OCI-LY1 (cell line): ENCODE measurements around the gene DHRSX.

ENCODE experiments used
- EZH2 ChIP-seq: fragments of 200-600 bp; sonication (generic), shearing (Covaris generic); IDR thresholded peaks from 2 replicates; pipeline ENCODE4 v1.8.0; 2017; ENCODE audit warnings: borderline replicate concordance, mixed run types, mild to moderate bottlenecking, antibody characterized with exemption, low read length, moderate library complexity, mixed read lengths
- TF ChIP-seq, protein P1 (sequence below): fragments of 200-600 bp; sonication (generic), shearing (Covaris generic); IDR thresholded peaks from 2 replicates; pipeline ENCODE4 v1.5.1; 2017; ENCODE audit warnings: mild to moderate bottlenecking, antibody characterized with exemption, low read length, moderate library complexity, mixed read lengths

DNA sequence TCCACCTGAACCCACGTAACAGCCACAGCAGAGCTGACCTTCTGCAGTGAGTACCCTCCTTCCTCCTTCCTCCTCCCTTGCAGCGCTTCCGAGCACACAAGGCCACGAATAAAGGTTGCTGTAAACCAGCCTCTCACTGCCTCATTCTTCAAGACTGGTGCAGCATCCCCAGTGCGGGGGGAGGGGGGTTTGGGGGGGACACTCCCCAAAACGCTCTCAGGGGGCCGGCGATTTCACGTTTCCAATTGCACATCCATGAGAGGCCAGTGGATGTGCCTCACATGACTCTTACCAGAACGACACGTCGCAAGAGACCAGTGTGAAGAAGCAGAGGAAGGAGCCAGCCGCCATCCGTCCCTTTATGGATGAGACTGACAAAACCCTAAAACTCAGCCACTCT, 5.2 kb downstream of the DHRSX start:
- TF ChIP-seq, protein P1, sequence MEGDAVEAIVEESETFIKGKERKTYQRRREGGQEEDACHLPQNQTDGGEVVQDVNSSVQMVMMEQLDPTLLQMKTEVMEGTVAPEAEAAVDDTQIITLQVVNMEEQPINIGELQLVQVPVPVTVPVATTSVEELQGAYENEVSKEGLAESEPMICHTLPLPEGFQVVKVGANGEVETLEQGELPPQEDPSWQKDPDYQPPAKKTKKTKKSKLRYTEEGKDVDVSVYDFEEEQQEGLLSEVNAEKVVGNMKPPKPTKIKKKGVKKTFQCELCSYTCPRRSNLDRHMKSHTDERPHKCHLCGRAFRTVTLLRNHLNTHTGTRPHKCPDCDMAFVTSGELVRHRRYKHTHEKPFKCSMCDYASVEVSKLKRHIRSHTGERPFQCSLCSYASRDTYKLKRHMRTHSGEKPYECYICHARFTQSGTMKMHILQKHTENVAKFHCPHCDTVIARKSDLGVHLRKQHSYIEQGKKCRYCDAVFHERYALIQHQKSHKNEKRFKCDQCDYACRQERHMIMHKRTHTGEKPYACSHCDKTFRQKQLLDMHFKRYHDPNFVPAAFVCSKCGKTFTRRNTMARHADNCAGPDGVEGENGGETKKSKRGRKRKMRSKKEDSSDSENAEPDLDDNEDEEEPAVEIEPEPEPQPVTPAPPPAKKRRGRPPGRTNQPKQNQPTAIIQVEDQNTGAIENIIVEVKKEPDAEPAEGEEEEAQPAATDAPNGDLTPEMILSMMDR, result no peak
- TF ChIP-seq EZH2, result no peak
